ENCODE data around the gene OPTC.

Gene OPTC

DNA sequence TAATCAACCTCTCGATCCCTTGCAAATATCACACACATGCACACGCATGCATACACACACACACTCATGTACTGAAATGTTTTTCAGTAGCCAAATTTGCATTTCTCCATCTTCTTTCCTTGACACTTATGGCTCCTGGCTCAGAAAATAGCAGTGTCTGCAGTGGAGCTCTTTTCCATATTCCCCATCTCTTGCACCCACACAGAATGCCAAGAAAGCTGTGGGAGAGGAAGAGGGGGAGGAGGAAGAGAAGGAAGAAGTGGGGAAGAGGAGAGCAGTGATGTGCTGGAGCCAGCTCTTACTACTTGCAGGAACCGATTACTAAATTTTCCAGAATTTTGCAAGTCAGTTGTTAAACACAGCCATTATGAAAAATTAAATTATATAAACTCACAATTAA lies 9.9 kb downstream of the OPTC start:
- no peaks in the 10 kb centered on the region for H3K36me3 ChIP-seq
- H3K27ac ChIP-seq, result no peak overlapping the region
- no peak overlapping the region for H3K4me2 ChIP-seq
- H3K9me3 ChIP-seq, result no peaks in the 10 kb centered on the region
- no peak for TF ChIP-seq Cebpa-rat (IDR thresholded peaks at IDR 0.05)
- no peaks in the 10 kb centered on the region for H3K27me3 ChIP-seq
- no peaks in the 10 kb centered on the region for H3K4me1 ChIP-seq
- no peak overlapping the region for H3K9ac ChIP-seq
- no peaks in the 10 kb centered on the region for H4K20me1 ChIP-seq
- no peak overlapping the region for H3K4me3 ChIP-seq

DNA sequence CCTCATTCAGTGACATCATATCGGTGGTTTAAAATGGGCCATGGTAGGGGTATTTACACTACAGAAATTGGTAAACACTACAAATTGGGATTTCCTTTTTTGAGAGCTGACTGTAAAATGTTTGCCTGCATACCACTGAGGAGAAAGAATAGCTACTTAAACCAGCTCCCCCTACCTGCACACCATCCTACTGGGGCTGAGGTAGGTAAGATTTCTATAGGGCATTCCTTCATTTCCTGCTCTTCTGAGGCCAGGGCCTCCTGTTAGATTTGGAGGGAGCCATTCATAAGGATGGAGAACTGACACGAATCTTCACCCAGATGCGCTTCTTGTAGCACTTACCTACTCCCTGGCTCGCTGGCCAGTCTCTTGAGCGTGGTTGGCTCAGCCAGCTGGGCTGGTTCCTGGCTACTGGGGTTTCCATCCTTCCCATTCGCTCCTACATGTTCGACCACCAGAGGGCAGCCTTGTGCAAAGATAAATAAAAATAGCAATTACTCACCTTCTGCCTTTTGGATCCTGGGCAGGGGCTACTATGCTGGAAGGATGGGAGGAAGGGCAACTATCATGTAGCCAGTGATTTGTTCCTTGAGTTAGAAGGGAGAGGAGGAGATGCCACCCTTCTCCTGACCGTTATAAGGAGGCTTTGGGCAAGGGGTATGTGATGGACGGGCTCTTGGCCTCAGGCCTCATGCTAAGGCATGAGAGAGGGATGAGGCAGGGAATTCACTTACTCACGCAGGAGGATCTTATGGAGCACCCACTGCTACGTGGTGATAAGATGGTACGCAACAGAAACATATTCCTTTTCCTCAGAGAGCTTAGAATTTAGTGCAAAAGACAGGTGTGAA lies 10.7 kb downstream of the OPTC start:
- Histone ChIP-seq H3K9me3 (no peaks in the 10 kb centered on the region), H3K4me2 (no peak overlapping the region), H3K27me3 (no peaks in the 10 kb centered on the region), H3K4me3 (no peak overlapping the region), H3K4me1 (no peaks in the 10 kb centered on the region), H4K20me1 (no peaks in the 10 kb centered on the region), H3K27ac (no peak overlapping the region), H3K9ac (no peak overlapping the region), H3K36me3 (no peaks in the 10 kb centered on the region)
- TF ChIP-seq Cebpa-rat (IDR thresholded peaks at IDR 0.05), result no peak

DNA sequence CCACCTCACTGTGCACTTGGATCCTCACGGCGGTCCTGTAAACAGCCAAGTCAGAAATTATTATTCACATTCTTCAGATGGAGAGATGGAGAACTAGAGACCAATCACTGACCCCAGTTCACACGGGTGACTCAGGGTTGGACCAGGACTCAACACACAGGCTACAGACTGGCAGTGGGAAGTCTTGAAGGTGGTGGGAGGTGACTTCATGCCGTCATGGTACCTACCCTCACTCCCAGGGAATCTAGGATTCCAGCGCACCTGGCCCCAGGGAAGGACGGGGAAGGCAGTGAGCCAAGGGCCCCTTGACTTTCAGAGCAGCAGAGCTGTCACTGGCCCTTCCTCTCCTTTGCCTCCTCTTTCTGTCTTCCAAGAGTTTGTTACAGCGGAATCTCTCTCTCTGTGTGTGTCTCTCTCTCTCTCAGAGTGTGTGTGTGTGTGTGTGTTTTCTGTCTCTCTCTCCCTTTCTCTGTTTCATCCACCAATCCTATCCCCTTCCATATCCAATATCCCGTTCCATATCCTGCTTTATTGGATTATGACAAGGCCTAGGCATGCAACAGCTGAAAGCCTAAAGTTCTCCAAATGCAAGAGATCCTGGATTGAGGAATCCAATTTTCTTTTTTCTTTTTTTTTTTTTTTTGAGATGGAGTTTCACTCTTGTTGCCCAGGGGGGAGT lies 11.7 kb downstream of the OPTC start:
- Histone ChIP-seq H3K36me3 (no peaks in the 10 kb centered on the region), H3K27ac (no peak overlapping the region), H3K4me2 (no peak overlapping the region), H3K27me3 (no peaks in the 10 kb centered on the region), H3K4me3 (no peak overlapping the region), H4K20me1 (no peaks in the 10 kb centered on the region), H3K4me1 (no peaks in the 10 kb centered on the region), H3K9ac (no peak overlapping the region), H3K9me3 (no peaks in the 10 kb centered on the region)
- TF ChIP-seq Cebpa-rat (IDR thresholded peaks at IDR 0.05), result no peak

DNA sequence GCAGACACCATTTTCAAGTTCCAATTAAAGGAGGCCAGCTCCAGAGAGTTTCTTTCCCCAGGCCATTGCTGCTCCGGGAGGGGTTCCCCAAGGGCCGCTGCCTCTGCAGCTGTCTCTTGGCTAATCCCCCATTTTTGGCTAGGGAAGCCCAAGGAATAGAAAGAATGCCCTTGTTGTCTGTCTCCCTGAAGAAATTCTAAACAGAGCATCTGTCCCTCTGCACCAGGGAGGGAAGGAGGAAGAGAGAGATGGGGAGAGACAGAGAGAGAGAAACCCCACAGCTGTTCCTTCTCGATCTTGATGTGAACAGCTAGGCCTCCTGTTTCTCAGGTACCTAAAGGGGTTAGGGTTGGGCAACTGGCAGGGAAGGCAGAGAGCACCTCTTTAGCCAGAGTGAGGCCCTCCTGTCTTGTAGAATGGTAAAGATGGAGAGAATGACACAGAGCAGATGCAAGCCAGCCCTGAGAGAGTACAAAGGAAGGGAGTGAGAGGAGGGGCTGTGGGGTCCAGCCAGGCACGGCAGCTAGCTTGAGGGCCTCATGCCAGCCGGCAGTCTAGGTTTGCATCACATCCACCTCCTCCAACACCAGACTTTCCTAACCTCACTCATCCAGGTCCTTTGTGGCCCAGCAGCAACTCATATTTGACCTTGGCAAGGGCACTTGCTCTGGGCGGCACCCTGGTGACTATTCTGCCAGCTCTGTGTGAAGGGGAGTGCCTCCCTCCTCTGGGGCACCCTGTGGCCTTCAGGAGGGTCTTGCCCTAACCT lies 13.1 kb downstream of the OPTC start:
- H3K27ac ChIP-seq, result no peak overlapping the region
- no peaks in the 10 kb centered on the region for H3K9me3 ChIP-seq
- H3K9ac ChIP-seq, result no peak overlapping the region
- H3K4me2 ChIP-seq, result no peak overlapping the region
- no peak for TF ChIP-seq Cebpa-rat (IDR thresholded peaks at IDR 0.05)
- no peaks in the 10 kb centered on the region for H3K27me3 ChIP-seq
- no peak overlapping the region for H3K4me3 ChIP-seq
- no peaks in the 10 kb centered on the region for H3K36me3 ChIP-seq
- H3K4me1 ChIP-seq, result no peaks in the 10 kb centered on the region
- H4K20me1 ChIP-seq, result no peaks in the 10 kb centered on the region

DNA sequence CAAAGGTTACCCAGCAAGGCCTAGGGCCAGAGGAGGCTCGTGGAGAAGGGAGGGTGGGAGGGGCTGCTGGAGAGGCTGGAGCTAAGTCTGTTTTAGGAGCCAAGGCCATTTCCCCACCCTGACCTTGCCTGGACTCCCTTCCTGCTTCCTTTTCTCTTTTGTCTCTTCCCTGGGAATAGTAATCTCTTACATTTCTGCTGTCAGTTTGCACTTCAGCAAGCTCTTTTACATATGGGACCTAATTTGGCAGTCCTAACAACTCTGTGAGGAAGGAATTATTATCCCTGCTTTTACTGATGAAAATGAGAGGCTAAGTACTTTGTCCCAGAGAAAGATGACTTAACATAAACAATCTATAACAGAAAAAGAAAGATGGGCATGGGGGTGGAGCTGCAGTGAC lies 13.8 kb downstream of the OPTC start:
- Histone ChIP-seq H3K36me3 (no peaks in the 10 kb centered on the region), H3K9ac (no peak overlapping the region), H3K4me1 (peaks cover 3% of the 10 kb centered on the region; the same call in 1 of the 2 replicates), H4K20me1 (no peaks in the 10 kb centered on the region), H3K9me3 (no peaks in the 10 kb centered on the region), H3K27ac (no peak overlapping the region), H3K27me3 (no peaks in the 10 kb centered on the region), H3K4me3 (no peak overlapping the region), H3K4me2 (no peak overlapping the region)
- no peak for TF ChIP-seq Cebpa-rat (IDR thresholded peaks at IDR 0.05)

DNA sequence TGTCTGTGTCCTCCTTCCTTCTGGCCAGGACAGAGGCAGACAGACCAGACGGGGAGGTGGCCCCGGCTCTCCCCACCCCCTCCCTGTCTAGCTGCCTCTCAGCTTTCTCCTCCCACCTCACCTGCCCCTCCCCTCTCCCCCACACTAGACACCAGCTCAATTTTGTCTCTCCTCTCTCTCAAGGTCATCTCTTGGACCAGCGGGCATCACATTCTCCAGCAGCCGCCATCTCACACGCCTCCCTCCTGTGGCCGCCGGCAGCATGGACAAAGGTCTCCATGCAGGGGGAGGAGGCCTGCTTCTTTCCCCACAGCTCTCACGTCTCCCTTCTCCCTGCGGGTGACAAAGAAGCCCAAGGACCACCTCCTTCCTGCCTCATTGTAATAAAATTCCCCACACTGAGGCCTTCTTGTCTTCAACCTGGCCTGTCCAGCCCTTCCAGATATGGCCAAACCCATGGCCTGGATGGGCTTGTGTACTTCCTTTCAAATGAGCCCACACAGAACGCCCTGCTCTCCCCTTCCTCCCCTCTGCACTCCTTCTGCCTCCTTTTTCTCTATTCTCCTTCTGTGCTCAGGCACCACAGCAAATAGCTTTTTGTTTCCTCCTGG lies 14.6 kb downstream of the OPTC start:
- Histone ChIP-seq H3K36me3 (no peaks in the 10 kb centered on the region), H3K4me3 (no peak overlapping the region), H3K9me3 (no peaks in the 10 kb centered on the region), H3K27me3 (no peaks in the 10 kb centered on the region), H3K4me1 (peaks cover 11% of the 10 kb centered on the region; the same call in 1 of the 2 replicates), H3K4me2 (no peak overlapping the region), H3K9ac (no peak overlapping the region), H3K27ac (no peak overlapping the region), H4K20me1 (no peaks in the 10 kb centered on the region)
- no peak for TF ChIP-seq Cebpa-rat (IDR thresholded peaks at IDR 0.05)

DNA sequence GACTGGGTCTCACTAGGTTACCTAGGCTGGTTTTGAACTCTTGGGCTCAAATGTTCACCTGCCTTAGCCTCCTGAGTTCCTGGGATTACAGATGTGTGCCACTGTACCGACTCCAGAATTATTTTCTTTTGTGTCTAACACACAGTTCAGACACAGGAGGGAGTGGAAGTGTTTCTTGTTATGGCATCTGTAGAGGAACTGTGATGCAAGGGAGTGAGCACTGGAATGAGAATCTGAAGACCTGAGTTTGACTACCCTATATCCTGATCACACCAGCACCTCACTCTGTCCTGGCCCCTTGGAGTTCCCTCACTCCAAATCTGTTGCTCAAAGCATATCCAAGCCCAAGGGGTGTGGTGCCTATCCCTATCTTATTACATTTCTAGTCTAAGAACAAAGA lies 15.2 kb downstream of the OPTC start:
- no peaks in the 10 kb centered on the region for H4K20me1 ChIP-seq
- peaks cover 11% of the 10 kb centered on the region; the same call in 1 of the 2 replicates for H3K4me1 ChIP-seq
- TF ChIP-seq Cebpa-rat (IDR thresholded peaks at IDR 0.05), result no peak
- no peak overlapping the region for H3K9ac ChIP-seq
- no peak overlapping the region for H3K4me3 ChIP-seq
- H3K27me3 ChIP-seq, result no peaks in the 10 kb centered on the region
- no peaks in the 10 kb centered on the region for H3K36me3 ChIP-seq
- no peak overlapping the region for H3K27ac ChIP-seq
- H3K9me3 ChIP-seq, result no peaks in the 10 kb centered on the region
- no peak overlapping the region for H3K4me2 ChIP-seq

DNA sequence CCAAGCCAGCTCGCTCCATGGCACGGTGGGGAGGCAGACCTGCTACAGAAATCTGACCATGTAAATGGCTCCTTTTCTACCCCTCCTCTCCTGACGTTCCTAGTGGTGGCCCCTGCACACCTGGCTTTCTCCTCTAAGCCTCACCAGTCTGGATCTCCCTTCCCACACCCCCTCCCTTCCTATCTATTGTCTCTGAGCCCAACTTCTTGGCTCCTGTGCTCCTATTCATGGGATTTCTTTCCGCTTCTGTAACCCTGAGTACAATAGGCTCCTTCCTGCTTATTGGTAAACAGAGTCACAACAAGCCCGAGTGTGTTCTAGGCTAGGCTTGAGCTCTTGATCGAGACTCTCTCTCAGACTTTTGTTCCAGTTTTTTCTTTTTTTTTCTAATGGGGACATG lies 17.6 kb downstream of the OPTC start:
- Histone ChIP-seq H3K27me3 (no peaks in the 10 kb centered on the region), H3K4me3 (no peak overlapping the region), H3K36me3 (no peaks in the 10 kb centered on the region), H3K4me1 (peaks cover 11% of the 10 kb centered on the region; the same call in 1 of the 2 replicates), H3K9me3 (no peaks in the 10 kb centered on the region), H3K27ac (no peak overlapping the region), H3K9ac (no peak overlapping the region), H3K4me2 (no peak overlapping the region), H4K20me1 (no peaks in the 10 kb centered on the region)
- no peak for TF ChIP-seq Cebpa-rat (IDR thresholded peaks at IDR 0.05)

DNA sequence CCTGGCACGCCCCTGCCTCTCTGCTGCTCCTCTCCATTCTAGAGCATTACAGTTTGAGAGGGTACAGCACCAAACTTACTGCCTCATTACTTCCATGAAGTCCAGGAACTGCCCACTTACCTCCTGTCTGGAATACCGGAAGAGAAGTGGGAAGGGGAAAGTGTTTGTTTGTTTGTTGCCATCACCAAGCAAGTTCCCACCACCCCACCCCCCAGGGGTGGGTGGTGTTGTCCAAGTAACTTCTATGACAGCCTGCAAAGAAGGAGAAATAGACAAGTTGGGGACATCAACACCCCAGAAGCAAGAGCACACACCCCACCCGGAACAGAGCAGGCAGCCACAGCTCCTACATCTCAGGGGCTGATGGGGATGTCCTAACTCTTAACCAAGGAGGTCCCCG lies 18.0 kb downstream of the OPTC start:
- Histone ChIP-seq H3K9ac (no peak overlapping the region), H3K4me1 (peaks cover 11% of the 10 kb centered on the region; the same call in 1 of the 2 replicates), H3K27me3 (no peaks in the 10 kb centered on the region), H3K4me3 (no peak overlapping the region), H3K36me3 (no peaks in the 10 kb centered on the region), H3K4me2 (no peak overlapping the region), H4K20me1 (no peaks in the 10 kb centered on the region), H3K27ac (no peak overlapping the region), H3K9me3 (no peaks in the 10 kb centered on the region)
- no peak for TF ChIP-seq Cebpa-rat (IDR thresholded peaks at IDR 0.05)
